Effector memory CD8-positive, alpha-beta T cell (primary cell): ENCODE measurements around the gene KDM1A.

ENCODE experiments used
- ATAC-seq: fragments of 150-1000 bp; cut with Tn5 transposase; replicated peaks from 2 replicates; pipeline ENCODE4 v1.10.0; 2021; ENCODE audit warnings: mild to moderate bottlenecking, moderate library complexity
- DNase-seq, 3 experiments: peaks; one replicate each; pipeline ENCODE4 v3.0.0; 2021
- H3K27ac Mint-ChIP-seq, 2 donors: one replicate each; pipeline ENCODE4 v1.8.0; 2022; ENCODE audit warnings: mild to moderate bottlenecking in 2 of 2, mixed read lengths in 2 of 2, moderate library complexity in 2 of 2
- H3K27me3 Mint-ChIP-seq, 2 donors: one replicate each; pipeline ENCODE4 v1.8.0; 2022; ENCODE audit warnings: mixed read lengths in 2 of 2
- H3K36me3 Mint-ChIP-seq: one replicate; pipeline ENCODE4 v1.8.0; 2022; ENCODE audit warnings: mild to moderate bottlenecking, moderate library complexity, mixed read lengths; ENCODE audit not compliant: insufficient read depth
- H3K4me1 Mint-ChIP-seq, 2 donors: one replicate each; pipeline ENCODE4 v1.8.0; 2022; ENCODE audit warnings: low read depth in 2 of 2, mixed read lengths in 2 of 2
- H3K4me3 Mint-ChIP-seq, 2 donors: one replicate each; pipeline ENCODE4 v1.8.0; 2022; ENCODE audit warnings: mild to moderate bottlenecking in 2 of 2, mixed read lengths in 2 of 2, moderate library complexity in 2 of 2
- H3K9me3 Mint-ChIP-seq, 2 donors: one replicate each; pipeline ENCODE4 v1.8.0; 2022; ENCODE audit warnings: mixed read lengths in 2 of 2

KDM1A gene

DNA sequence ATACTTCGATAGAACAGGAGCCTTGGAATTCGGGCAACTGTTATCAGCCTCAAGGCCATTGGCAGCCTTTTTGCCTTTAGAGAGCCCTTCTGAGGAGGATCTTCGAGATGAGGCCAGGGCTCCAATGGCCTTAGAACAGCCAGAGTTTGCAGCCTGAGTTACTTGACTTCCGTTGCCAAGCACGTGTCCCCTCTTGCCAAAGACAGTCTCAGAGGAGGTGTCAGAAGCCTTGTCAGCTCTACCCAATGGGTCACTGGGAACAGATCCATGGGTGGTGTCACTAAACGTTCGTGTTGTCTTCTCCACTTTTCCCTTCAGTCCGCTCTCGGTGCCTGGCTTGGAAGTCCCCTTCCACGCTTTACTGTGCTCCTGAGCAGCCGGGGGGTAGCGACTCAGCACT, 73.2 kb downstream of the KDM1A start:
- ATAC-seq (no peak), DNase-seq (no peak)
- Mint-ChIP-seq H3K4me3 (no peak overlapping the region), H3K36me3 (peaks cover 45% of the 10 kb centered on the region), H3K9me3 (no peaks in the 10 kb centered on the region), H3K27me3 (no peaks in the 10 kb centered on the region), H3K4me1 (peaks cover 0 to 3% of the 10 kb centered on the region in 2 donors), H3K27ac (peak overlapping the region in 1 of 2 donors; percentile 54)

DNA sequence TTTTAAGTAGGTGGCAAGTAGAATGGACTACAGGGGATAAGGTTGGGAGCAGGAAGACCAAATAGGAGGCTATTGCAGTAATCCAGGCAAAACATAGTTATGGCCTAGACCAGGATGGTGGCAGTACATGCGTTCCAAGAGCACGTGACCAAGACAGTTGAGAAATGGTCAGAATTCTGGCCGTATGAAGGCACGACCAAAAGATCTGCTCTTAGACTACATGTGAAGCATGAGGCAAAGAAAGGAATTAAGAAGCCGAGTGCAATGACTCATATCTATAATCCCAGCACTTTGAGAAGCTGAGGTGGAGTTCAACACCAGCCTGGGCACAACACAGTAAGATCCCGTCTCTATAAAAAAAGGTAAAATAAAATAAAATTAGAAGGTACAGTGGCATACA, 78.0 kb downstream of the KDM1A start:
- no peak overlapping the region for H3K4me3 Mint-ChIP-seq
- peaks cover 26 to 38% of the 10 kb centered on the region in 2 donors for H3K4me1 Mint-ChIP-seq
- H3K27ac Mint-ChIP-seq: no peak overlapping the region
- H3K36me3 Mint-ChIP-seq: peaks cover 24% of the 10 kb centered on the region
- no peaks in the 10 kb centered on the region for H3K9me3 Mint-ChIP-seq
- no peak for ATAC-seq
- DNase-seq: no peak
- H3K27me3 Mint-ChIP-seq: no peaks in the 10 kb centered on the region

DNA sequence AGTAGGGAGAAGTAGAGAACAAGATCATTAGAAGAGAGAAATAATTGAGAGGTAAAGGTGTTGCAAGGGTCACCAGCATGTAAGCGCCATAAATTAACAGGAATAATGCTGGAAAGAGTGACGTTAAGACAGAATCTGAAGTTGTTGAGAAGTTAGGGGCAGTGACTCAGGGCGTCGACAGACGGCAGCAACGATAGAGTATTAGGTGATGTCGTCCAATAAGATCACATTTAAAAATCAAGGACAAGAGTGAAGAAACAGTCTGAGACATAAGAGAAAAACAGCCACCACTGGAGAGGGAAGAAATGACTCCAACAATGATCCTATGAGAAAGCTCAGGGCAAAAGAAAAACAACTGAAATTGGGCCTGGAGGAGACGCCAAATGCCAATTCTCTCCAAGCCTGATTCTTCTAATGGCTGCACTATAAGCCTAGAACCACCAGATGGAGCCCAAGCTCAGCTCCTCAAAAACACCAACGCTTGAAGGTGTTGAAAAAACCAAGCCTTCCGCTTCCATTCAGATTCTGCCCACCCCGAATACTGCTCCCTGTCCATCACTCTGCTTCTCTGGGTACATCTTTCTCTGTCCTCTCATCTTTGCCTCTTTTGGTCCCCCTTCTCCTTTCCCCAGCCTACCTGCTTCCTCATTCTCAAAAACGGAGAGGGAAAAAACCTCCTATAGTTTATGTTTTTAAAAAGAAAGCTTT, 79.3 kb downstream of the KDM1A start:
- no peaks in the 10 kb centered on the region for H3K9me3 Mint-ChIP-seq
- H3K4me1 Mint-ChIP-seq: peaks cover 35 to 49% of the 10 kb centered on the region in 2 donors
- peak overlapping the region in 1 of 2 donors; percentile 47 for H3K4me3 Mint-ChIP-seq
- ATAC-seq (peak; percentile 17), DNase-seq (peak; percentile 61 to 72 (median 66))
- H3K36me3 Mint-ChIP-seq: peaks cover 17% of the 10 kb centered on the region
- H3K27ac Mint-ChIP-seq: peak overlapping the region in 1 of 2 donors; percentile 8
- H3K27me3 Mint-ChIP-seq: no peaks in the 10 kb centered on the region

DNA sequence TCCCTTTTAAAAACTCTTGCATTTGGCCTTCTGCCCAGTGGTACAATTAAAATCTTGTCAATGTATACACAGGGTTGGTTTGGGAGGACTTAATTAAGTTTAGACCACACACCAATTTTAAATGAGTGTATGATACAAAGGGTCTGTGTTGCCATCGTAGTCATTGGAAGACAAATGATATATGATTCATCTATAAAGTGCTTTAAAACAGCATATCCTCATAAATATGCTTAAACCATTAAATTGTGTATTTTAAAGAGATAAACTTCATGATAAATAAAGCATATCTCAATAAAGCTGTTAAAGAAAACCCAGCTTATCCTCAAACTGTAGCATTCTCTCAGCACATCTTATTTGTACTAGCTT, 79.9 kb downstream of the KDM1A start:
- peaks cover 35 to 49% of the 10 kb centered on the region in 2 donors for H3K4me1 Mint-ChIP-seq
- ATAC-seq: no peak
- H3K4me3 Mint-ChIP-seq: peak overlapping the region in 1 of 2 donors; percentile 47

DNA sequence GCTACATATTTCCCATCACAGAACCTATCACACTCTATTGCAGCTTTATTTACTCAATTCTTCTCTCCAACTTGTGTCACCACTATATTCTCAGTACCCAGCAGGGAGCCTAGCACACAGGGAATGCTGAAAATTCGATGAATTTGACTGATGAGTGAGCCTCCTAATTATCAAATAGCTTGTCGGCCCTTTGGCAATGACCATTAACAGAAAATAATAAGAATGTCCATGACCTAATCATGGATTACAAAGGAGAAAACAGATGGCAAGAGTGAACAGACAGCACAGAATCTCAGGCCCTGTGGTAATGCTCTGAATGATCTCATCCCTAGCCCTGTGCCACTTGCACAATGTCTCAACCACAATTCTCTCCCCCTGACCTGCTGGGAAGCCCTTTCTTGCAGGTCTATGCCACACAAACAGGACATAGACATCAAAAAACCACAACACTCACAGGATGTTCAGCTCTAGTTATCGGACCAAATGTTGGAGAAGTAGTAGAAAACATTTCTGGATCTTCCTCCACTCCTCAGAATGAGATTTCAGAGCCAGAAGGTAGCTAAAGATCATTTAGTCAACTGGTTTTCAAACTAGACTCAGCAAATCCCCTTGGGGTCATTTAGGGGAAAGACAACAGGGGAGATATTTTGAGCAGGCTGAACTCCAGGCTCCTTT, 80.9 kb downstream of the KDM1A start:
- Mint-ChIP-seq H3K9me3 (no peaks in the 10 kb centered on the region), H3K4me3 (peak overlapping the region; percentile 28 to 49), H3K27ac (peak overlapping the region; percentile 77 to 85), H3K27me3 (no peaks in the 10 kb centered on the region), H3K4me1 (peaks cover 39 to 49% of the 10 kb centered on the region in 2 donors), H3K36me3 (peaks cover 13% of the 10 kb centered on the region)
- ATAC-seq (peak; percentile 81), DNase-seq (peak; percentile 38 to 55 (median 54))

More for the DNA sequence above, 79.9 kb downstream of the KDM1A start:
- Mint-ChIP-seq H3K27me3 (no peaks in the 10 kb centered on the region), H3K27ac (peak overlapping the region in 1 of 2 donors; percentile 8), H3K36me3 (peaks cover 14% of the 10 kb centered on the region), H3K9me3 (no peaks in the 10 kb centered on the region)
- DNase-seq: no peak

DNA sequence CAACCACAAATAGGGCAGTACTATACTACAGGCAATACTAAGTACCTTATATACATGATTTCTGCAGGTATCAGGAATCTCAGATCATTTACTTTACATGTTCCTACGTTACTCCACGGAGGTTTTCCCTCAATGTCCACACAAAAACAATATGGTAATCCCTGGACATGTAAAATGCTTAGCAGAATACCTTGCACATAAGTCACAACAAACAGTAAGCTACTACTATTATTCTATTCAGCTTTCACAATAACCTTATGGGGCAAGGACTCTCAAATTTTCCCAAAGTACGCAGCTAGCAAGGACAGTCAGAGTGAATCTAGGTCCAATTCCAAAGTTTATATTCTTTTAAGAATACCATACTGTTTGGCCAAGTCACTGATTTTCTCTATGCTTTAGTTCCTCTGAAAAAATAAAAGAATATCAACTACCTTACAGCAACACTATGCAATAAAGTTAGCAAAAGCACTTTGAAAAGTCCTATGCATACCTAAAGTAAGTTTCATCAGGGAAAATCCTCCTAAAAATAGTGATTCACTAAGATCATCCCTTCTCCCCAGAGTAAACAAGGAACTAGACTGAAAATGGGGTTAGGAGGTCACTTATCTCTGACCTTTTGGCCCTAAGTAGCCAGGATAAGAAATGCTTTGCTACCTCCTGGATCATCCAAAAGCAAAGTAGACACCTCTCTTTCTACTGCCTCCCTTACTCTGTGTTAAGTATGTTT, 82.0 kb downstream of the KDM1A start:
- peak overlapping the region; percentile 94 to 95 for H3K27ac Mint-ChIP-seq
- no peak overlapping the region for H3K4me3 Mint-ChIP-seq
- no peak for ATAC-seq
- H3K36me3 Mint-ChIP-seq: peaks cover 14% of the 10 kb centered on the region
- peaks cover 39 to 49% of the 10 kb centered on the region in 2 donors for H3K4me1 Mint-ChIP-seq
- no peaks in the 10 kb centered on the region for H3K9me3 Mint-ChIP-seq
- DNase-seq: no peak
- no peaks in the 10 kb centered on the region for H3K27me3 Mint-ChIP-seq

DNA sequence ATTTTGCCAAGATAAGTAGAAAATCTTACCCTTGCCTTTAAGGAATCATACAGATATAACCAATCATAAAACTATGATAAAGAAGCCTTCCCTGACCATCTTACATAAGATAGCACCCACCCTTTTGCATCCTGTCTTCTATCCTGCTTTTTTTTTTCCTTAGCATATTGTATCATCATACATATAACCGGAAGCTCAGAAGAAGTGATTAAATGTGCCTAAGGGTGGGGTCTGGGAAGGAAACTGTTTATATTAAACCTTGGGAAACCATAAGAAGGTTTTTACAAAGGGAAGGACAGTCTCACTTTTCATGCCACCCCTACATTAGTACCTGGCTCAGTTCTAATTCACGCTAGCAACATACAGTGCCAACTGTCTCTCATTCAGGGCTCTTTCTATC, 82.6 kb downstream of the KDM1A start:
- H3K27me3 Mint-ChIP-seq: no peaks in the 10 kb centered on the region
- DNase-seq: no peak
- no peak for ATAC-seq
- peak overlapping the region; percentile 94 to 95 for H3K27ac Mint-ChIP-seq
- no peak overlapping the region for H3K4me3 Mint-ChIP-seq
- peaks cover 43 to 54% of the 10 kb centered on the region in 2 donors for H3K4me1 Mint-ChIP-seq
- no peaks in the 10 kb centered on the region for H3K9me3 Mint-ChIP-seq
- H3K36me3 Mint-ChIP-seq: peaks cover 19% of the 10 kb centered on the region

DNA sequence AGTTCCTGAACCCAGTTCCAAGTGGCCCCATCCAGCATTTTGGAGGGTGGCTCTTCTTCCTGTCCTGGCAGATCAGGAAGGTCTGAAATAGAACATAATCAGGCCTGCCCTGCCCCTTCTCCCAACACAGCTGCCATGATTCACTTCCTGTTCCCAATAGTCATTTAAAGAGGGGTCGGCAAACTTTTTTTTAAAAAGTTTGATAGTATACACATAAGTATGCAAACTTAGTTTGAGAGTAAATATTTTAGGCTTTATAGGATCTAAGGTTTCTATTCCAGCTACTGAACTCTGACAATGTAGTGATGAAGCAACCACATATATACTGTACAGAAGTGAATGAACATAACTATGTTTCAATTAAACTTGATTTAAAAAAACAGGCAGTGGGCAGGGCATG, 83.0 kb downstream of the KDM1A start:
- Mint-ChIP-seq H3K9me3 (no peaks in the 10 kb centered on the region), H3K4me3 (peak overlapping the region; percentile 11 to 15), H3K27ac (peak overlapping the region; percentile 94 to 95), H3K36me3 (peaks cover 22% of the 10 kb centered on the region), H3K4me1 (peaks cover 45 to 56% of the 10 kb centered on the region in 2 donors), H3K27me3 (no peaks in the 10 kb centered on the region)
- DNase-seq (no peak), ATAC-seq (no peak)

DNA sequence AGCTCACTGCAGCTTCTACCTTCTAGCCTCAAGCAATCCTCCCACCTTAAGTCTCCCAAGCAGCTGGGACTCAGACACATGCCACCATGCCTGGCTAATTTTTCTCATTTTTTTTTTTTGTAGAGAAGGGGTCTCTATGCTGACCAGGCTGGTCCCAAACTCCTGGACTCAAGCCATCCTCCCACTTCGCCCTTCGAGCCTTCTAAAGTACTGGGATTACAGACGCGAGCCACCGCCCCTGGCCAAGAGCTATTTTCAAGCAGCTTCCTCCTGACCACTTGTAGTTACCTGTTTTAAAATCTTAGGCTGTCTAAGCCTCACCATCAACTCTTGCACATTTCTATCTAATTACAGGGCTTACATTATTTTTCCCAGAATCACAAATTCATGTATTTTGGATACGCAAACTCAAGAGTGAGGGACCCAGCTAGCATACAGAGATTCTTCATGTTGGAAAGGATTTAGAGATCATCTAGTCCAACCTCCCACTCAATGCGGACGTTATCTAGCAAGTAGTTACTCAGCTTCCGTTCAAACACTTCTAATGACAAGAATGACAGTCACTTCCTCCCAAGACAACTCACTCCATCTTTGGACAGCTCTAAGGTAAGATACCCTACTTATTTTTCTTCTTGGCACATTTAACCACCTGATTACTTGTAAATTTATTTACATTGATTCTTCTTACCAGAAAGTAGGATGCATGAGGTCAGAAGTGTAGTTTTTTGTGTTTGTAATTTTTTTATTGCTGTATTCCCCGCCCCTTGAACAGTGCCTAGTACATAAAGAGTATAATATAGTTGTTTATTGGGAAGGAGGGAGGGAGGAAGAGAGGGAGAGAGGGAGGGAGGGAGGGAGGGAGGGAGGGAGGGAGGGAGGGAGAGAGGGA, 84.0 kb downstream of the KDM1A start:
- peak overlapping the region; percentile 94 to 95 for H3K27ac Mint-ChIP-seq
- H3K27me3 Mint-ChIP-seq: no peaks in the 10 kb centered on the region
- peaks cover 22% of the 10 kb centered on the region for H3K36me3 Mint-ChIP-seq
- H3K4me3 Mint-ChIP-seq: peak overlapping the region; percentile 66 to 72
- ATAC-seq: peak; percentile 81
- no peaks in the 10 kb centered on the region for H3K9me3 Mint-ChIP-seq
- H3K4me1 Mint-ChIP-seq: peaks cover 49% of the 10 kb centered on the region in 2 donors
- DNase-seq: peak; percentile 31 to 37 (median 31)

DNA sequence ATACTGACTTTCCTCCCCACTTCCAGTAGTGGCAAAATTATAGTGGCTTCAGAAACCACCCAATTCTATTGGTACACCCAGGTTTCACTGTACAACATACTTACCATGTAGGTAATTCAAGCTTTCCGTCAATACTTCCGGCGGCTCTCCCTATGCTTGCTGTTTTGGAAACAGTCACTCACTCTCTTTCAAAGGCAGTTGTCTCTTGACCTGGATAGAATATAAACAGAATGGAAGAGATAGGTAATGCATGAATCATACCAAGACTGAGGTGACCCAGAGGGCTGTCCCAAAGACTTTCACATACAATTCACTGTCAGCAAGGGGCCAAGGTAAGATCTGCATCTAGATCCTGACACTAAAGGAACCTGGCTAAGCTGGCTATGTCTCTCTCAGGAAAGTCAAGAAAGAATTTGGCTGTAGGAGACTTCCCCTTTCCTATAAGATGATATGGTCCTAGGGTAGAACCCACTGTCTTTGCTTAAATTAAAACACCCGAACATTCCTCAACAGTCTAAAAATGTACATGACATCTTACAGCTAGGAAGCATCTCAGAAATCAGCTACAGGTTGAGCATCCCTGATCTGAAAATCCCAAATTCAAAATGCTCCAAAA, 89.8 kb downstream of the KDM1A start:
- Mint-ChIP-seq H3K27me3 (no peaks in the 10 kb centered on the region), H3K4me1 (peaks cover 39 to 45% of the 10 kb centered on the region in 2 donors), H3K36me3 (peaks cover 42% of the 10 kb centered on the region), H3K4me3 (no peak overlapping the region), H3K9me3 (no peaks in the 10 kb centered on the region), H3K27ac (peak overlapping the region in 1 of 2 donors; percentile 60)
- DNase-seq (no peak), ATAC-seq (no peak)

DNA sequence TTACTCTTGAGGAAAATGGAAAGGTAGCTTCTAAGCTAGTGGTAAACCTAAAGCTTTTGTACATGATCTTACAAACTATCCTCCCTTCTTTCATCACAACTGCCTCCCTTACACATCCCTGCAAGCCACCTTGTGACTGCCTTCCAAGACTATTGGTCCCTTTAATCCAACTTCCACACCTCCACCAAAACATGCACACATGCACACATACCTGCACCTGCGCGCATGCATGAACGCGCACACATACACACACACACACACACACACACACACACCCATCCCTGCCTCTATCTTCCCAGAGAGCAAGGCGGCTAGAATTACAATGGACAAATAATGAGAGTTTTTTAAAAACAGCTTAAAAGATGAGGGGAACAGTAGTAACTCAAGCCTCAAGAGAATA, 91.1 kb downstream of the KDM1A start:
- Mint-ChIP-seq H3K36me3 (peaks cover 45% of the 10 kb centered on the region), H3K27ac (peak overlapping the region; percentile 80 to 91), H3K4me1 (peaks cover 39 to 40% of the 10 kb centered on the region in 2 donors), H3K9me3 (no peaks in the 10 kb centered on the region), H3K27me3 (no peaks in the 10 kb centered on the region), H3K4me3 (peak overlapping the region; percentile 53)
- ATAC-seq (no peak), DNase-seq (no peak)

DNA sequence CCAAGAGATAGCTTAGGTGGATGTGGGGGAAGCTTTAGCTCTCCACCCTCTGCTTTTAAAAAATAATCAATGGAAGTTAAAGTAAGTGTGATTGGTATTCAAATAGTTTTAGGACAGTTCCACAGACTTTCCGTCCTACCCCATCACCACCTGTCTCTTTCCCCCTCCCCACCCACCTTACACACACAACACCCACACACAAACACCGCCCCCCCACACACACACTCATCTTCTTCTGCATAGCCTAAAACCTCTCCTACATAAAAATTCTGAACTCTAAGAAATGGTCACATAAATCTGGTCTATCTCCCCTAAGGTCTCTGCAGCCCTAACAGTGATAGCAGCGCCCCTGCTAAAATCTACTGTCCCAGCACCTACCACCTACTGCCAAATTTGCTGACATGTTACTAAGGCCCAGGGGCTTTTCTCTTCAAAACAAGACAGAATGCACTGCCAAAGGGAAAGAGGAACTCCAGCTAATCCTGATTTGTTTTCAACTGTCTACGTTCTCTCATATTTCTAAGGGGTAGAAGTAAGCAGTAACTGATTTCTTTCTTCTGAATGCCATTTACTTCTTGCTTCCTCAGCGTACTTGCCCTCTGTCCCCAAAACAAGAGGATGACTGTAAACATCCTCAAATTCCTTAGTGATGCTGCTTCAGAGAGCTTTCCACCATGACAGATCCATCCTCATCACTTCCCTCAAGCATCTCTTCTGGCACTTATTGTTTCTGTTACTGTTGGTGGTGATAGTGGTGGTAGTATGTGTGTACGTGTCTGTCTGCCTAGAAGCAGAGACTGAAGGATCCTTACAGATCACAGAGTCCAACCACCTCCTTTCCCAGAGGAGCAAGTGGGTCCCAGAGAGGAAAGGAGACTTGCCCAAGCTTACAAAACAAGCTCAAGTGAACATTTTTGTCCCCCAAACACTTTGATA, 92.6 kb downstream of the KDM1A start:
- Mint-ChIP-seq H3K4me1 (peaks cover 42 to 47% of the 10 kb centered on the region in 2 donors), H3K27ac (peak overlapping the region; percentile 80 to 91), H3K36me3 (peaks cover 46% of the 10 kb centered on the region), H3K4me3 (peak overlapping the region; percentile 53), H3K9me3 (no peaks in the 10 kb centered on the region), H3K27me3 (no peaks in the 10 kb centered on the region)
- no peak for ATAC-seq
- no peak for DNase-seq
